ENCODE data around the gene TXNDC15. TPM values are rescaled to one million over a fixed set of nuclear protein-coding genes. Genes with fewer than 3 reads are reported as not detected.
"Not testable (repeated sequence)": the region's sequence is repeated elsewhere in the genome, so short reads cannot be mapped to it uniquely, and the experiment has no call there.

The TXNDC15 gene
- total RNA-seq, 1 experiment from 2014 or later: 34.2 TPM

GRCh38 chr5:134905246-134905996, 31.2 kb downstream of the TXNDC15 start:
- no peak for DNase-seq
- no TSS peak for BruUV-seq (replicated peaks)

GRCh38 chr5:134906811-134907210, 32.6 kb downstream of the TXNDC15 start:
- Mint-ChIP-seq H3K27ac (ENCODE audit: unreplicated experiment) (no peak overlapping the region), H3K4me3 (ENCODE audit: low read depth, unreplicated experiment) (peak overlapping the region; percentile 82), H3K27me3 (ENCODE audit: unreplicated experiment) (no peaks in the 10 kb centered on the region), H3K9me3 (ENCODE audit: low read depth, unreplicated experiment) (no peaks in the 10 kb centered on the region), H3K36me3 (ENCODE audit: insufficient read depth, unreplicated experiment) (peaks cover 29% of the 10 kb centered on the region), H3K4me1 (ENCODE audit: low read depth, unreplicated experiment) (no peaks in the 10 kb centered on the region)
- TF ChIP-seq CTCF (IDR thresholded peaks at IDR 0.05; ENCODE audit: unreplicated experiment): no peak
- CTCF ChIA-PET: interaction anchor here (1.1 kb wide), 1 partner anchor 11 kb away, joined by 3 read pairs; no protein-coding TSS in a partner anchor
- no peak for DNase-seq
- no TSS peak for BruUV-seq (replicated peaks)
- intact Hi-C loops (cut with micrococcal nuclease; ENCODE audit: unreplicated experiment): loop anchor here (10.0 kb wide), 1 partner anchor 172 kb away; the partner anchor contains the start of gene CAMLG

More at GRCh38 chr5:134905246-134905996, 31.2 kb downstream of the TXNDC15 start:
- peaks cover 24% of the 10 kb centered on the region for H3K36me3 Mint-ChIP-seq (ENCODE audit: insufficient read depth, unreplicated experiment)
- H3K27me3 Mint-ChIP-seq (ENCODE audit: unreplicated experiment): no peaks in the 10 kb centered on the region
- CTCF ChIA-PET: interaction anchor here (0.6 to 1.9 kb wide), 13 partner anchors 11 to 318 kb away, joined by 3 to 11 read pairs (median 5); partner anchors contain the start of genes C5orf24, CAMLG, DDX46 and TXNDC15
- TF ChIP-seq CTCF (IDR thresholded peaks at IDR 0.05; ENCODE audit: unreplicated experiment): peak; percentile 73
- H3K9me3 Mint-ChIP-seq (ENCODE audit: low read depth, unreplicated experiment): no peaks in the 10 kb centered on the region
- peak overlapping the region; percentile 92 for H3K27ac Mint-ChIP-seq (ENCODE audit: unreplicated experiment)
- no peaks in the 10 kb centered on the region for H3K4me1 Mint-ChIP-seq (ENCODE audit: low read depth, unreplicated experiment)
- H3K4me3 Mint-ChIP-seq (ENCODE audit: low read depth, unreplicated experiment): peak overlapping the region; percentile 82
- intact Hi-C loops (cut with micrococcal nuclease; ENCODE audit: unreplicated experiment): loop anchor here (2.0 to 10.0 kb wide), 2 partner anchors 59 to 171 kb away; partner anchors contain the start of gene CAMLG

GRCh38 chr5:134910752-134911151, 36.6 kb downstream of the TXNDC15 start:
- CTCF ChIA-PET: interaction anchor here (0.5 kb wide), 1 partner anchor 17 kb away, joined by 3 read pairs; no protein-coding TSS in a partner anchor
- H3K27me3 Mint-ChIP-seq (ENCODE audit: unreplicated experiment); H3K4me1 Mint-ChIP-seq (ENCODE audit: low read depth, unreplicated experiment); BruUV-seq (replicated peaks); intact Hi-C loops (cut with micrococcal nuclease; ENCODE audit: unreplicated experiment); H3K27ac Mint-ChIP-seq (ENCODE audit: unreplicated experiment); H3K9me3 Mint-ChIP-seq (ENCODE audit: low read depth, unreplicated experiment); DNase-seq; H3K4me3 Mint-ChIP-seq (ENCODE audit: low read depth, unreplicated experiment); H3K36me3 Mint-ChIP-seq (ENCODE audit: insufficient read depth, unreplicated experiment): not testable (repeated sequence)

GRCh38 chr5:134911285-134912206, 37.4 kb downstream of the TXNDC15 start:
- no peak for TF ChIP-seq CTCF (IDR thresholded peaks at IDR 0.05; ENCODE audit: unreplicated experiment)

More at GRCh38 chr5:134911285-134912206, 37.4 kb downstream of the TXNDC15 start:
- no peak overlapping the region for H3K4me3 Mint-ChIP-seq (ENCODE audit: low read depth, unreplicated experiment)
- intact Hi-C loops (cut with micrococcal nuclease; ENCODE audit: unreplicated experiment): no loop called here
- peaks cover 2% of the 10 kb centered on the region for H3K4me1 Mint-ChIP-seq (ENCODE audit: low read depth, unreplicated experiment)
- peaks cover 5% of the 10 kb centered on the region for H3K36me3 Mint-ChIP-seq (ENCODE audit: insufficient read depth, unreplicated experiment)
- DNase-seq: no peak
- CTCF ChIA-PET: no interaction called here
- no peaks in the 10 kb centered on the region for H3K27me3 Mint-ChIP-seq (ENCODE audit: unreplicated experiment)
- H3K27ac Mint-ChIP-seq (ENCODE audit: unreplicated experiment): no peak overlapping the region
- no peaks in the 10 kb centered on the region for H3K9me3 Mint-ChIP-seq (ENCODE audit: low read depth, unreplicated experiment)
- BruUV-seq (replicated peaks): no TSS peak
